ENCODE measurements around the gene SLC27A4. TPM values are rescaled to one million over a fixed set of nuclear protein-coding genes. Genes with fewer than 3 reads are reported as not detected.

Gene SLC27A4
- polyA plus RNA-seq, 2 of the 4 experiments (the other 2 are of a cell fraction): 14.5 to 27.0 TPM

- no peak for ATAC-seq
- Histone ChIP-seq H3K4me3 (no peak overlapping the region), H3K4me1 (peaks cover 17% of the 10 kb centered on the region), H3K9me3 (no peaks in the 10 kb centered on the region), H3K4me2 (no peak overlapping the region), H3K27ac (peak overlapping the region in 1 of 2 experiments; percentile 85; a peak in 4 of 6 replicates)
- 92% methylated on average over 16 of the region's 16 CpGs for WGBS (ENCODE audit: missing lambda C conversion rate)
- POLR2A ChIA-PET: interaction anchor here (0.6 kb wide), 1 partner anchor 19 kb away, joined by 5 read pairs; no protein-coding TSS in a partner anchor
- no peak for FAIRE-seq
- no peak for TF ChIP-seq HES2 (IDR thresholded peaks at IDR 0.05)
- no peak for TF ChIP-seq ZNF302 (CRISPR knock-in tag; IDR thresholded peaks at IDR 0.05)
- no peak for TF ChIP-seq RNF2 (IDR thresholded peaks at IDR 0.05; ENCODE audit: borderline replicate concordance, low read depth)
- no peak for TF ChIP-seq KDM5A (IDR thresholded peaks at IDR 0.05)
- TF ChIP-seq ZFP36 (IDR thresholded peaks at IDR 0.05; ENCODE audit: borderline replicate concordance, partially characterized antibody): no peak
- no peak for TF ChIP-seq SMC3 (IDR thresholded peaks at IDR 0.05)
- TF ChIP-seq ZC3H11A (IDR thresholded peaks at IDR 0.05): no peak
- no peak for TF ChIP-seq HOXA7 (CRISPR knock-in tag; IDR thresholded peaks at IDR 0.05)
- TF ChIP-seq EHMT2 (IDR thresholded peaks at IDR 0.05; ENCODE audit: low read depth): no peak
- TF ChIP-seq NR3C1 (IDR thresholded peaks at IDR 0.05): no peak
- TF ChIP-seq CTCF (IDR thresholded peaks at IDR 0.05): no peak
- no peak for TF ChIP-seq GATA3 (IDR thresholded peaks at IDR 0.05; ENCODE audit: borderline replicate concordance)
- no peak for TF ChIP-seq MYC (IDR thresholded peaks at IDR 0.05; ENCODE audit: borderline replicate concordance, low read length)
- no peak for TF ChIP-seq PHF8 (IDR thresholded peaks at IDR 0.05; ENCODE audit: borderline replicate concordance, low read depth)
- no peak for TF ChIP-seq CHD2 (IDR thresholded peaks at IDR 0.05; ENCODE audit: low read length, partially characterized antibody)
- TF ChIP-seq MAFK (IDR thresholded peaks at IDR 0.05; ENCODE audit: partially characterized antibody): no peak
- no peak for TF ChIP-seq RARB (CRISPR knock-in tag; IDR thresholded peaks at IDR 0.05)
- TF ChIP-seq CBX8 (IDR thresholded peaks at IDR 0.05): no peak
- no peak for DNase-seq (ENCODE audit: low read depth in 1 of 2, low spot score in 1 of 2)
- CTCF ChIA-PET: interaction anchor here (0.6 to 17.8 kb wide), 27 partner anchors 10 to 368 kb away, joined by 3 to 206 read pairs (median 7); partner anchors contain the start of genes CERCAM, COQ4 and URM1
These were observed 43.7 kb upstream of the SLC27A4 start for GRCh38 chr9:128296340-128297220.

- no peak for ATAC-seq
- ChIA-PET POLR2A (no interaction called here), CTCF (interaction anchor here (0.6 to 17.8 kb wide), 11 partner anchors 10 to 367 kb away, joined by 3 to 206 read pairs (median 19); partner anchors contain the start of gene CERCAM)
- DNase-seq (ENCODE audit: low read depth in 1 of 2, low spot score in 1 of 2): no peak
- Histone ChIP-seq H3K4me3 (no peak overlapping the region), H3K27ac (peak overlapping the region in 1 of 2 experiments; percentile 85; a peak in 2 of 6 replicates), H3K4me1 (peaks cover 17% of the 10 kb centered on the region), H3K9me3 (no peaks in the 10 kb centered on the region), H3K4me2 (no peak overlapping the region)
- no peak for TF ChIP-seq GATA3 (IDR thresholded peaks at IDR 0.05; ENCODE audit: borderline replicate concordance)
- peak; percentile 8 for TF ChIP-seq ZFP36 (IDR thresholded peaks at IDR 0.05; ENCODE audit: borderline replicate concordance, partially characterized antibody)
- FAIRE-seq: no peak
- 92% methylated on average over 2 of the region's 2 CpGs for WGBS (ENCODE audit: missing lambda C conversion rate)
These were observed 43.0 kb upstream of the SLC27A4 start for GRCh38 chr9:128297221-128297773.

All from A549 (cell line).